ENCODE results near the gene DGKQ. TPM values are rescaled to one million over a fixed set of nuclear protein-coding genes. Genes with fewer than 3 reads are reported as not detected.

The DGKQ gene
- total and polyA plus RNA-seq, 2 experiments from 2014 or later: 15.1 to 17.1 TPM

GRCh38 chr4:989722-990471 lies 16.5 kb upstream of the DGKQ start:
- Histone ChIP-seq H3K27ac (no peak overlapping the region), H3K4me3 (no peak overlapping the region), H3K36me3 (no peaks in the 10 kb centered on the region), H3K27me3 (no peaks in the 10 kb centered on the region), H3K4me1 (ENCODE audit: low read depth) (peaks cover 11% of the 10 kb centered on the region), H3K9me3 (ENCODE audit: low read depth) (no peaks in the 10 kb centered on the region)
- no peak for DNase-seq (ENCODE audit: low read depth in 1 of 2, low spot score in 1 of 2)
- no peak for TF ChIP-seq CTCF (IDR thresholded peaks at IDR 0.05; ENCODE audit: low read depth, low read length)

DNA sequence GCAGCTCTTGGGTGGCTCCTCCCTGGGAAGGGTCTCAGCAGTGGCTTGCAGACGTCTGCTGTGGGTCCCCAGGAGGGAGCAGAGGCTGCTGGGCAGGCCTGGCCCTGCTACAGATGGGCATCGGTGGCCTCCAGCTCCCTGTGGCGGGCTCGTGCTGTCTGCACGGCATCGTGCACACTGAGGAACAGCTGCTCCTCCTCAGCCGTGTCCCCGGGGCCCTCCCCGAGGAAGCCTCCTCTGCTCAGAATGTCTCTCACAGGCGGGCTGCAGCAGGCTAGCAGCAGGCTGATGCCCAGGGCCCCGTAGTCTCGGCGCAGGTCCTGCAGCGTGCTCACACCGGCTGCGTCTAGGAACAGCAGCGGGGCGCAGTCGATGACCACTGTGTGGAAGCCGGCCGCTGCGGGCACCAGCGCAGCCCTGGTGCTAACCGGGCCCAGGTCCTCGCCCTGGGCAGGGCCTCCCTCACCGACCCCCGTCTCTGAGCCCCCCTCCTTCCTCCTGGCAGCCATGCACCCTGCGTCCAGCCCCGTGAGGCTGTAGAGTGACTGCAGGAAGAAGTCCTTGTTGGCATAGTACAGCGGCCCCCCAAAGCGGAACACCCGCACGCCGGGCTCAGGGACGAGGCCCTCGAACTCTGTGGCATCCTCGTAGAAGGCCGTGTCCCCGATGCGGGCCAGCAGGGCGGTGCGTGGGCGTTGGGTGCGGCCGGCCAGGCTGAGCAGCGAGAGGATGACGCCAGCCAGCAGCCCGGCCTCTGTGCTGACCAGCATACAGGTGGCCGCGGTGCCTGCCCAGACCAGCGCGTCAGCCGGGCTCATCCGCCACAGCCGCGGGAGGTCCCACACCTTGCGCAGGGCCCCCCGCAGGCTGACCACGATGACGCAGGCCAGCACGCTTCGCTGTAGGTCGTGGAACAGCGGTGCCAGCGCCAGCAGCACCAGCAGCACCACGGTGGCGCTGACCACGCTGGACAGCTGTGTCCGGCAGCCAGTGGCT lies 15.7 kb upstream of the DGKQ start:
- no peak for TF ChIP-seq CTCF (IDR thresholded peaks at IDR 0.05; ENCODE audit: low read depth, low read length)
- Histone ChIP-seq H3K4me1 (ENCODE audit: low read depth) (peaks cover 11% of the 10 kb centered on the region), H3K4me3 (no peak overlapping the region), H3K9me3 (ENCODE audit: low read depth) (no peaks in the 10 kb centered on the region), H3K27me3 (no peaks in the 10 kb centered on the region), H3K36me3 (no peaks in the 10 kb centered on the region), H3K27ac (no peak overlapping the region)
- DNase-seq (ENCODE audit: low read depth in 1 of 2, low spot score in 1 of 2): no peak

- no peaks in the 10 kb centered on the region for H3K27me3 ChIP-seq
- TF ChIP-seq CTCF (IDR thresholded peaks at IDR 0.05; ENCODE audit: low read depth, low read length): no peak
- H3K4me1 ChIP-seq (ENCODE audit: low read depth): peaks cover 11% of the 10 kb centered on the region
- no peak for DNase-seq (ENCODE audit: low read depth in 1 of 2, low spot score in 1 of 2)
- peak overlapping the region; percentile 46 for H3K4me3 ChIP-seq
- H3K27ac ChIP-seq: no peak overlapping the region
- no peaks in the 10 kb centered on the region for H3K9me3 ChIP-seq (ENCODE audit: low read depth)
- no peaks in the 10 kb centered on the region for H3K36me3 ChIP-seq
Observed at GRCh38 chr4:987624-988513, 14.5 kb upstream of the DGKQ start.

DNA sequence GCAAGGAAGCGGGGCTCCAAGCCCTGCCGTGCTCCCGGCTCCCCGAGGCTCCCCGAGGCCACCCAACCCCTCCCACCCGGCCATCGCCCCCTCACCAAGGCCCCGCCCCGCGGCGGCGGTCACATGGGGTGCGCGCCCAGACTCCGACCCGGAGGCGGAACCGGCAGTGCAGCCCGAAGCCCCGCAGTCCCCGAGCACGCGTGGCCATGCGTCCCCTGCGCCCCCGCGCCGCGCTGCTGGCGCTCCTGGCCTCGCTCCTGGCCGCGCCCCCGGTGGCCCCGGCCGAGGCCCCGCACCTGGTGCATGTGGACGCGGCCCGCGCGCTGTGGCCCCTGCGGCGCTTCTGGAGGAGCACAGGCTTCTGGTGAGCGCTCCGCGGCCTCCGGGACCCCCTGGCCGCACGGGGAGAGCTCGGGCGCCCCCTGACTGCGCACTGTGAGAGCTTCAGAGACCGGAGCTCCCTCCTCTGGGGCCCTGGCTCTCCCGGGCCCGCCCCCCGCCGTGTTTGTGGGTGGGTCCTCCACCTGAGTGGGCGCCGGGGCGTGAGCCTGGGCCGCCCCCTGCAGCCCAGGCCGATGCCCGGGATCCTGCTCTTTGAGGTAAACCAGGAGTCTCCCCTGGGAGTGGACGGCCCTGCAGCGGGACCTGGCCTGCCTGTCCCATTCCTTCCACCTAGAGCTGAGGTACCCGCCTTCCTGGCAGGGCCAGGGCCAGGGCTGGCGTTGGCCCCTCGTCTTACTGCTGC lies 13.7 kb upstream of the DGKQ start, which contains the start of gene IDUA:
Gene IDUA, plus strand, starts transcription at position 166 of the 745 bp plus-strand sequence. Its CDS starts 41 bp downstream, at position 207.
- peak within 1 kb of the TSS; percentile 44 for H3K27ac ChIP-seq
- no peaks in the 10 kb centered on the region for H3K9me3 ChIP-seq (ENCODE audit: low read depth)
- H3K4me3 ChIP-seq: peak within 1 kb of the TSS; percentile 46
- no peaks in the 10 kb centered on the region for H3K27me3 ChIP-seq
- H3K4me1 ChIP-seq (ENCODE audit: low read depth): peaks cover 11% of the 10 kb centered on the region
- TF ChIP-seq CTCF (IDR thresholded peaks at IDR 0.05; ENCODE audit: low read depth, low read length): peak; percentile 55
- DNase-seq (ENCODE audit: low read depth in 1 of 2, low spot score in 1 of 2): peak; percentile 74 to 93
- no peaks in the 10 kb centered on the region for H3K36me3 ChIP-seq

Data from cardiac muscle cell (in vitro differentiated cells and primary cell).